Measurements from ENCODE around the gene MLC1. TPM values are rescaled to one million over a fixed set of nuclear protein-coding genes. Genes with fewer than 3 reads are reported as not detected.

The MLC1 gene
- total and polyA plus RNA-seq, 10 of the 15 experiments (the other 5 are each of a cell fraction or from before 2014, with no cell fraction given) = 0.03 to 0.15 (median 0.07) TPM; not detected in 7

DNA sequence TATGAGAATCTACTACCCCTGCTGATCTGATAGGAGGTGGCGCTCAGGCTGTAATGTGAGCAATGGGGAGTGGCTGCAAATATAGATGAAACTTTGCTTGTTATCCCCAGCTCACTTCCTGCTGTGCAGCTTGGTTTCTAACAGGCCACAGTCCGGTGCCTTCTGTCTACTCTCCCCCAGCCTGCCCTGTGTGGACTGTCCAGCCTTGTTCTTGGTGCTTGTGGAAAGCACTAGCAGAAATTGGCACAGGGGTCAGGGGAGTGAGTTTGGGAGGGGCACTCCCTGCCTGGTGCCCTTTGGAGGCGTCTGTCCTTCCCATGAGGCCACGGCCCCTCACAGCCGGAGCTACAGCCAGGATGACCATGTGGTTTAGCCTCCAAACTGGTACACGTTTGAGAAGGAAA is 18.9 kb upstream of the MLC1 start (continued):
- TF ChIP-seq, protein P1, sequence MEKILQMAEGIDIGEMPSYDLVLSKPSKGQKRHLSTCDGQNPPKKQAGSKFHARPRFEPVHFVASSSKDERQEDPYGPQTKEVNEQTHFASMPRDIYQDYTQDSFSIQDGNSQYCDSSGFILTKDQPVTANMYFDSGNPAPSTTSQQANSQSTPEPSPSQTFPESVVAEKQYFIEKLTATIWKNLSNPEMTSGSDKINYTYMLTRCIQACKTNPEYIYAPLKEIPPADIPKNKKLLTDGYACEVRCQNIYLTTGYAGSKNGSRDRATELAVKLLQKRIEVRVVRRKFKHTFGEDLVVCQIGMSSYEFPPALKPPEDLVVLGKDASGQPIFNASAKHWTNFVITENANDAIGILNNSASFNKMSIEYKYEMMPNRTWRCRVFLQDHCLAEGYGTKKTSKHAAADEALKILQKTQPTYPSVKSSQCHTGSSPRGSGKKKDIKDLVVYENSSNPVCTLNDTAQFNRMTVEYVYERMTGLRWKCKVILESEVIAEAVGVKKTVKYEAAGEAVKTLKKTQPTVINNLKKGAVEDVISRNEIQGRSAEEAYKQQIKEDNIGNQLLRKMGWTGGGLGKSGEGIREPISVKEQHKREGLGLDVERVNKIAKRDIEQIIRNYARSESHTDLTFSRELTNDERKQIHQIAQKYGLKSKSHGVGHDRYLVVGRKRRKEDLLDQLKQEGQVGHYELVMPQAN (conservative IDR thresholded peaks at IDR 0.05) = no peak
- TF ChIP-seq, protein P2, sequence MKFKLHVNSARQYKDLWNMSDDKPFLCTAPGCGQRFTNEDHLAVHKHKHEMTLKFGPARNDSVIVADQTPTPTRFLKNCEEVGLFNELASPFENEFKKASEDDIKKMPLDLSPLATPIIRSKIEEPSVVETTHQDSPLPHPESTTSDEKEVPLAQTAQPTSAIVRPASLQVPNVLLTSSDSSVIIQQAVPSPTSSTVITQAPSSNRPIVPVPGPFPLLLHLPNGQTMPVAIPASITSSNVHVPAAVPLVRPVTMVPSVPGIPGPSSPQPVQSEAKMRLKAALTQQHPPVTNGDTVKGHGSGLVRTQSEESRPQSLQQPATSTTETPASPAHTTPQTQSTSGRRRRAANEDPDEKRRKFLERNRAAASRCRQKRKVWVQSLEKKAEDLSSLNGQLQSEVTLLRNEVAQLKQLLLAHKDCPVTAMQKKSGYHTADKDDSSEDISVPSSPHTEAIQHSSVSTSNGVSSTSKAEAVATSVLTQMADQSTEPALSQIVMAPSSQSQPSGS (IDR thresholded peaks at IDR 0.05; ENCODE audit: low read length) = no peak
- TF ChIP-seq ASH2L (IDR thresholded peaks at IDR 0.05; ENCODE audit: borderline replicate concordance, low read depth) (no peak), SIX5 (IDR thresholded peaks at IDR 0.05; ENCODE audit: low read depth, low read length, severe bottlenecking) (no peak)

DNA sequence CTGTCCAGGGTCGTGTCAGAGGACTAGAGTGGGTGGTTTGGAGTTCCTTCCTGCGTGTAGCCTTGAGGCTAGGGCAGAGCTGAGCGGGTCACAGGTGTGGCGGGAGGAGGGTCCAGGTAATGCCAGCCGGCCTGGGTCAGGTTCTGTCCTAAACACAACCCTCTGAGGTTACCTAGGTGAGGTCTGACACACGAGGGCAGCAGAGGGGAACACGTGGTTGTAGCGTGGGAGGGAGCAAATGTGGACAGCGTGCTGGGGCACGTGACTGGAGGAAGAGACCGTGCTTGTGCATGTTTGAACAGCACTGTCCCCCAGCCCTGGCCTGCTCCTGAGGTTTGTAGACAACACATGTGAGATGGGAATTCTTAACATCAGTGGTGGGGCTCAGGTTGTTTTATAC is 17.7 kb upstream of the MLC1 start:
- Histone ChIP-seq H3K27ac (ENCODE audit: control insufficient read depth, insufficient read depth) (no peak overlapping the region), H4K20me1 (ENCODE audit: control insufficient read depth, insufficient read depth) (no peaks in the 10 kb centered on the region), H3K4me2 (ENCODE audit: control insufficient read depth, insufficient read depth) (no peak overlapping the region), H3K79me2 (ENCODE audit: control insufficient read depth, insufficient read depth, low read length) (no peaks in the 10 kb centered on the region), H3K9ac (ENCODE audit: control insufficient read depth, insufficient read depth, low read length) (no peak overlapping the region), H3K36me3 (ENCODE audit: control insufficient read depth in 2 of 2, insufficient read depth in 2 of 2, low read length in 1 of 2) (no peaks in the 10 kb centered on the region), H3K4me3 (no peak overlapping the region), H3K4me1 (ENCODE audit: control insufficient read depth, insufficient read depth, low read length) (peaks cover 8% of the 10 kb centered on the region), H2AFZ (ENCODE audit: control insufficient read depth, low read depth, low read length) (peak overlapping the region; percentile 6; the same call in 1 of the 2 replicates), H3K27me3 (replicated peaks in 1 of 2; ENCODE audit: control insufficient read depth in 2 of 2, insufficient read depth in 2 of 2, low read length in 1 of 2) (no peaks in the 10 kb centered on the region), H3K9me3 (replicated peaks; ENCODE audit: control insufficient read depth, insufficient read depth, low read length) (no peaks in the 10 kb centered on the region)
- 29% methylated on average over 11 of the region's 11 CpGs for WGBS (ENCODE audit: insufficient coverage, insufficient replicate concordance, low lambda C conversion rate, missing lambda C conversion rate)
- ATAC-seq = peak; percentile 71
- POLR2A ChIA-PET = no interaction called here
- RAD21 ChIA-PET (ENCODE audit: unreplicated experiment) = interaction anchor here (0.9 kb wide), 1 partner anchor 88 kb away, joined by 3 read pairs; no protein-coding TSS in a partner anchor
- in situ Hi-C loops (cut with MboI) = no loop called here
- BruUV-seq (replicated peaks) = no TSS peak
- SMC1A ChIA-PET (ENCODE audit: uncharacterized antibody, unreplicated experiment) = no interaction called here
- DNase-seq (ENCODE audit: low read depth, low spot score) = no peak
- CTCF ChIA-PET = no interaction called here
- FAIRE-seq = peak; percentile 59
- intact Hi-C loops (cut with micrococcal nuclease; ENCODE audit: unreplicated experiment) = no loop called here
- TF ChIP-seq RELA (IDR thresholded peaks at IDR 0.05; ENCODE audit: borderline replicate concordance, partially characterized antibody) = peak; percentile 22
- peak; percentile 88 for TF ChIP-seq RAD51 (IDR thresholded peaks at IDR 0.05)
- TF ChIP-seq PAX5 (IDR thresholded peaks at IDR 0.05; ENCODE audit: borderline replicate concordance, low read depth, low read length) = 0 out of 2 replicates have a peak, but pooled peaks have one; percentile 15
- TF ChIP-seq, protein P3, sequence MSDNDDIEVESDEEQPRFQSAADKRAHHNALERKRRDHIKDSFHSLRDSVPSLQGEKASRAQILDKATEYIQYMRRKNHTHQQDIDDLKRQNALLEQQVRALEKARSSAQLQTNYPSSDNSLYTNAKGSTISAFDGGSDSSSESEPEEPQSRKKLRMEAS (IDR thresholded peaks at IDR 0.05; ENCODE audit: low read depth, low read length) = peak; percentile 80
- TF ChIP-seq, protein P4, sequence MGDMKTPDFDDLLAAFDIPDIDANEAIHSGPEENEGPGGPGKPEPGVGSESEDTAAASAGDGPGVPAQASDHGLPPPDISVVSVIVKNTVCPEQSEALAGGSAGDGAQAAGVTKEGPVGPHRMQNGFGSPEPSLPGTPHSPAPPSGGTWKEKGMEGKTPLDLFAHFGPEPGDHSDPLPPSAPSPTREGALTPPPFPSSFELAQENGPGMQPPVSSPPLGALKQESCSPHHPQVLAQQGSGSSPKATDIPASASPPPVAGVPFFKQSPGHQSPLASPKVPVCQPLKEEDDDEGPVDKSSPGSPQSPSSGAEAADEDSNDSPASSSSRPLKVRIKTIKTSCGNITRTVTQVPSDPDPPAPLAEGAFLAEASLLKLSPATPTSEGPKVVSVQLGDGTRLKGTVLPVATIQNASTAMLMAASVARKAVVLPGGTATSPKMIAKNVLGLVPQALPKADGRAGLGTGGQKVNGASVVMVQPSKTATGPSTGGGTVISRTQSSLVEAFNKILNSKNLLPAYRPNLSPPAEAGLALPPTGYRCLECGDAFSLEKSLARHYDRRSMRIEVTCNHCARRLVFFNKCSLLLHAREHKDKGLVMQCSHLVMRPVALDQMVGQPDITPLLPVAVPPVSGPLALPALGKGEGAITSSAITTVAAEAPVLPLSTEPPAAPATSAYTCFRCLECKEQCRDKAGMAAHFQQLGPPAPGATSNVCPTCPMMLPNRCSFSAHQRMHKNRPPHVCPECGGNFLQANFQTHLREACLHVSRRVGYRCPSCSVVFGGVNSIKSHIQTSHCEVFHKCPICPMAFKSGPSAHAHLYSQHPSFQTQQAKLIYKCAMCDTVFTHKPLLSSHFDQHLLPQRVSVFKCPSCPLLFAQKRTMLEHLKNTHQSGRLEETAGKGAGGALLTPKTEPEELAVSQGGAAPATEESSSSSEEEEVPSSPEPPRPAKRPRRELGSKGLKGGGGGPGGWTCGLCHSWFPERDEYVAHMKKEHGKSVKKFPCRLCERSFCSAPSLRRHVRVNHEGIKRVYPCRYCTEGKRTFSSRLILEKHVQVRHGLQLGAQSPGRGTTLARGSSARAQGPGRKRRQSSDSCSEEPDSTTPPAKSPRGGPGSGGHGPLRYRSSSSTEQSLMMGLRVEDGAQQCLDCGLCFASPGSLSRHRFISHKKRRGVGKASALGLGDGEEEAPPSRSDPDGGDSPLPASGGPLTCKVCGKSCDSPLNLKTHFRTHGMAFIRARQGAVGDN (IDR thresholded peaks at IDR 0.05) = peak; percentile 60
- TF ChIP-seq, protein P5, sequence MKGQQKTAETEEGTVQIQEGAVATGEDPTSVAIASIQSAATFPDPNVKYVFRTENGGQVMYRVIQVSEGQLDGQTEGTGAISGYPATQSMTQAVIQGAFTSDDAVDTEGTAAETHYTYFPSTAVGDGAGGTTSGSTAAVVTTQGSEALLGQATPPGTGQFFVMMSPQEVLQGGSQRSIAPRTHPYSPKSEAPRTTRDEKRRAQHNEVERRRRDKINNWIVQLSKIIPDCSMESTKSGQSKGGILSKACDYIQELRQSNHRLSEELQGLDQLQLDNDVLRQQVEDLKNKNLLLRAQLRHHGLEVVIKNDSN (IDR thresholded peaks at IDR 0.05; ENCODE audit: borderline replicate concordance, extremely low read length, insufficient read depth, low read depth, low read length) = peak; percentile 91
- TF ChIP-seq ATF7 (IDR thresholded peaks at IDR 0.05; ENCODE audit: low read depth) = no peak
- TF ChIP-seq, protein P6, sequence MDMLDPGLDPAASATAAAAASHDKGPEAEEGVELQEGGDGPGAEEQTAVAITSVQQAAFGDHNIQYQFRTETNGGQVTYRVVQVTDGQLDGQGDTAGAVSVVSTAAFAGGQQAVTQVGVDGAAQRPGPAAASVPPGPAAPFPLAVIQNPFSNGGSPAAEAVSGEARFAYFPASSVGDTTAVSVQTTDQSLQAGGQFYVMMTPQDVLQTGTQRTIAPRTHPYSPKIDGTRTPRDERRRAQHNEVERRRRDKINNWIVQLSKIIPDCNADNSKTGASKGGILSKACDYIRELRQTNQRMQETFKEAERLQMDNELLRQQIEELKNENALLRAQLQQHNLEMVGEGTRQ (IDR thresholded peaks at IDR 0.05; ENCODE audit: borderline replicate concordance, low read depth, low read length) = peak; percentile 69

Measured in GM12878 (cell line).